Gastroesophageal sphincter (tissue), 4 donors: ENCODE measurements around the gene CACNA1A. TPM values are rescaled to one million over a fixed set of nuclear protein-coding genes. Genes with fewer than 3 reads are reported as not detected.

Source experiments
- ATAC-seq: fragments of 150-250 bp; one replicate; pipeline ENCODE4 v1.9.1; 2016; ENCODE audit warnings: mild to moderate bottlenecking, moderate library complexity
- H3K27ac ChIP-seq, 4 donors: fragments of 200-600 bp; sonication (generic) in 3 of 4; 1 replicate in 3 of 4; 2 replicates in 1 of 4; pipeline ENCODE4 v1.5.1; 2016 to 2019
- H3K27me3 ChIP-seq: fragments of 200-600 bp; sonication (generic); one replicate; pipeline ENCODE4 v1.5.1; 2019
- H3K36me3 ChIP-seq, 2 donors: fragments of 200-600 bp; sonication (generic); one replicate each; pipeline ENCODE4 v1.5.1; 2019; ENCODE audit warnings: control low read depth in 1 of 2
- H3K4me1 ChIP-seq, 3 donors: fragments of 200-600 bp; sonication (generic); 1 replicate in 2 of 3; 2 replicates in 1 of 3; pipeline ENCODE4 v1.5.1; 2016 to 2019; ENCODE audit warnings: control low read depth in 2 of 3
- H3K4me3 ChIP-seq, 2 donors: fragments of 200-600 bp; sonication (generic); one replicate each; pipeline ENCODE4 v1.5.1; 2019; ENCODE audit warnings: mild to moderate bottlenecking in 1 of 2, moderate library complexity in 1 of 2
- H3K9me3 ChIP-seq, 3 donors: fragments of 200-600 bp; sonication (generic); one replicate each; pipeline ENCODE4 v1.5.1; 2017 to 2019; ENCODE audit warnings: control low read depth in 2 of 3
- EP300 ChIP-seq: sonication (generic); formaldehyde crosslinking; IDR thresholded peaks from one replicate; pipeline ENCODE4 v1.6.1; 2017; ENCODE audit warnings: antibody characterized with exemption, mild to moderate bottlenecking
- POLR2A ChIP-seq, 2 donors: fragments of 450-650 bp; IDR thresholded peaks; one replicate each; pipeline ENCODE4 v1.6.1; 2017; ENCODE audit warnings: antibody characterized with exemption in 2 of 2, mild to moderate bottlenecking in 2 of 2, moderate library complexity in 1 of 2
- POLR2AphosphoS5 ChIP-seq: sonication (generic); formaldehyde crosslinking; IDR thresholded peaks from one replicate; pipeline ENCODE4 v1.6.1; 2017; ENCODE audit warnings: antibody characterized with exemption
- WGBS, 2 donors: methylation state at CpG; one replicate each; pipeline ENCODE4 v1.1.5; 2018; ENCODE audit warnings: low coverage in 1 of 2; 5-methylcytosine and 5-hydroxymethylcytosine counted together
- total RNA-seq, 4 donors: library from RNA; depleted of rRNA; stranded (reverse); fragments of >200 nt; gene quantifications; one replicate each; pipeline ENCODE4 v1.1.0, GENCODE V29; 2016
- TF ChIP-seq, protein P1 (sequence below), 4 experiments: fragments of 200-600 bp in 2 of 4; fragments of 450-650 bp in 2 of 4; sonication (generic) in 1 of 4; IDR thresholded peaks; one replicate each; pipeline ENCODE4 v1.5.1; 2017 to 2019; ENCODE audit warnings: antibody characterized with exemption in 4 of 4, mild to moderate bottlenecking in 2 of 4, moderate library complexity in 2 of 4

CACNA1A gene
- total RNA-seq, 4 donors from 2014 or later = 0.54 to 1.3 (median 0.93) TPM; not detected in 1

DNA sequence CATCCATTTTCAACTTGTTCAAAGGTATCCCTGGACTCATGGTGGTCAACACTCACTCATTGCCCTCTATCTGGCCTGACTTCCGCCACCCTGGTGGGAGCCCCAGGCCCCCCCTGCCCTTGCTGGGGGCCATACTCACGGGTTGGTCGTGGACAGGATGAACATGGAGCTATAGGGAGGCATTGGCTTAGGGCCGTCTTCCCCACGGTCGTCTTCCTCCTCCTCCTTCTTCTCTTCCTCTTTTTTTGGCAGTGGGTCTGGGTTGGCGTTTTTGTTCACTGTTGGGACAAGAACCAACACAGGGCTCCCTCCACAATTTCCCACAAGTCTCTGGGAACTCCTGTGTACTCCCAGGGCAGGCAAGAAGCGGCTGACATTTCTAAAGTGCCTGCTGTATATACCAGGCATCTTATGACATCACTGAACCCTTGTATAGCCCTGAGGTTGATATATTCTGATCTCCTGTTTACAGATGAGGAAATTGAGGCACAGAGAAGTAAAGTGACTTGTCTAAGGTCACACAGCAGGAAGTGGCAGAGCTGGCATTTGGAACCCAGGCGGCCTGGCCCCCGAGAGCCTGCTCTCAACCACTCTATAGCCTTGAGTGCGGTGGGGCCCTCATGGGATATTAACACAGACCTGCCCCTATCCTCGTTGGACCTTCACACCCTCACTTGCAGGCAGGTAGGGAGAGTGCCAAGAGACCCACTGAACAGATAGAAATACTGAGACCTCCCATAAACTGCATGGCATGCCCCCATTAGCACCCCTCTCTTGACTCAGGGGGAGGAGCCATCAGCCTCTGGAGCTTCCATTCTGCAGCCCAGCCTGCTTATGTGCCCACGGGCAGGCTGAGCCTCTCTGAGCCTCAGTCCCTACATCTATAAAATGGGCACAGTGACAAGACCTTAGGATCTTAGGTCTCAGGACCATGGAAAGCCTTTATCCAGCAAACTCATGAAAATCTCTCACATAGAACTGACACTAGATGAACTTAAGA lies 221.1 kb downstream of the CACNA1A start:
- TF ChIP-seq POLR2A (IDR thresholded peaks at IDR 0.05) (no peak), POLR2AphosphoS5 (no peak), EP300 (no peak)
- TF ChIP-seq, protein P1, sequence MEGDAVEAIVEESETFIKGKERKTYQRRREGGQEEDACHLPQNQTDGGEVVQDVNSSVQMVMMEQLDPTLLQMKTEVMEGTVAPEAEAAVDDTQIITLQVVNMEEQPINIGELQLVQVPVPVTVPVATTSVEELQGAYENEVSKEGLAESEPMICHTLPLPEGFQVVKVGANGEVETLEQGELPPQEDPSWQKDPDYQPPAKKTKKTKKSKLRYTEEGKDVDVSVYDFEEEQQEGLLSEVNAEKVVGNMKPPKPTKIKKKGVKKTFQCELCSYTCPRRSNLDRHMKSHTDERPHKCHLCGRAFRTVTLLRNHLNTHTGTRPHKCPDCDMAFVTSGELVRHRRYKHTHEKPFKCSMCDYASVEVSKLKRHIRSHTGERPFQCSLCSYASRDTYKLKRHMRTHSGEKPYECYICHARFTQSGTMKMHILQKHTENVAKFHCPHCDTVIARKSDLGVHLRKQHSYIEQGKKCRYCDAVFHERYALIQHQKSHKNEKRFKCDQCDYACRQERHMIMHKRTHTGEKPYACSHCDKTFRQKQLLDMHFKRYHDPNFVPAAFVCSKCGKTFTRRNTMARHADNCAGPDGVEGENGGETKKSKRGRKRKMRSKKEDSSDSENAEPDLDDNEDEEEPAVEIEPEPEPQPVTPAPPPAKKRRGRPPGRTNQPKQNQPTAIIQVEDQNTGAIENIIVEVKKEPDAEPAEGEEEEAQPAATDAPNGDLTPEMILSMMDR (IDR thresholded peaks at IDR 0.05) = no peak
- Histone ChIP-seq H3K9me3 (no peaks in the 10 kb centered on the region), H3K4me1 (no peaks in the 10 kb centered on the region), H3K36me3 (no peaks in the 10 kb centered on the region), H3K27me3 (peaks cover 28% of the 10 kb centered on the region), H3K27ac (no peak overlapping the region), H3K4me3 (no peak overlapping the region)
- WGBS, 2 donors = 18 to 44% methylated on average over 6 to 8 of the region's 13 CpGs
- no peak for ATAC-seq

DNA sequence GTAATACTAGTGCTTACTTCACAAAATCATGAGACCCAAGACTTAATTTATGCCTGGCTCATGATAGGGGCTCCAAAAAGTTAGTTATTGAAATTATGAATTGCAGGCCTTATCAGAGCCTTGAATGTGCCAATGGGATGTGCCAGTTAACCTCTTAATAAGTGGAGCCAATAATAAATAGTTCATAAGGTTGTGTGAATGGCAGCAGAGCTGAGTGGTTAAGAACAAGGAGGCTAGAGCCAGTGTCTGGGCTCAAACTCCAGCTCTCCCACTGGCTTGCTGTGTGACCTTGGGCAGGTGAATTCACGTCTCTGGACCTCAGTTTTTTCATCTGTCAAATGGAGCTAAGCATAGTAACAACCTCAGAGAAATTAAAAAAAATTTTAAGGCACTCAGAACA lies 222.4 kb downstream of the CACNA1A start:
- Histone ChIP-seq H3K4me1 (no peaks in the 10 kb centered on the region), H3K9me3 (no peaks in the 10 kb centered on the region), H3K36me3 (no peaks in the 10 kb centered on the region), H3K4me3 (no peak overlapping the region), H3K27ac (no peak overlapping the region), H3K27me3 (peaks cover 28% of the 10 kb centered on the region)
- WGBS, 2 donors = 18 to 43% methylated on average over 1 of the region's 1 CpG
- ATAC-seq = no peak
- TF ChIP-seq, protein P1 (IDR thresholded peaks at IDR 0.05) = no peak
- no peak for TF ChIP-seq POLR2AphosphoS5
- TF ChIP-seq EP300 = no peak
- TF ChIP-seq POLR2A (IDR thresholded peaks at IDR 0.05) = no peak

DNA sequence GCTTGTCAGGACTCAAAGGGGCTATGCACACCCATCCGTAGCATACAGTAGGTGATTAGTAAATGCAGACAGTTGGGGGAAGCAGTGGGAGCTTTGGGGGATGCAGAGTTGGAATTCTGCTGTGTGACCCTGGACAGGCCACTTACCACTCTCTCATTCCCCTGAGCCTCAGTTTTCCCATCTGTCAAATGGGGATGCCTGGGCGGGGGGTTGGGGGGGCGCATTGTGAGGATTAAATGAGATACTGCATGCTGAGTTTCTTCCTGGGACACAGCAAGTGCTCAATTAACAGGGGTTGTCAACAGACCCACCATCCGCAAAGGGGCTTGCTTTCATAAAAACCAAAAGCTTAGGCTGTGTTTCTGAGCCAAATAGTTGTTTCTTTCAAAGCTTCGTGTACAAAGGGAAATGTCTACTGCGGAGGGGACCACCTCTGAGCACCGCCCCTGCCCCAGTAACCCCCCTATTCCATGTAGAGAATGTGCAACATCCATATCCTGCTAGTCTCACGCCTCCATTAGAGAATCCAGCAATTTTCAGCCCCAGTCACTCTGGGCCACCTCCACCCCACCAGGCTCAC lies 223.7 kb downstream of the CACNA1A start:
- TF ChIP-seq, protein P1 (IDR thresholded peaks at IDR 0.05) = no peak
- TF ChIP-seq POLR2A (IDR thresholded peaks at IDR 0.05) = no peak
- no peak for TF ChIP-seq POLR2AphosphoS5
- no peak for TF ChIP-seq EP300
- ATAC-seq = no peak
- Histone ChIP-seq H3K4me1 (peaks cover 0 to under 1% (median 0%) of the 10 kb centered on the region in 3 donors), H3K27me3 (peaks cover 28% of the 10 kb centered on the region), H3K27ac (no peak overlapping the region), H3K36me3 (no peaks in the 10 kb centered on the region), H3K9me3 (no peaks in the 10 kb centered on the region), H3K4me3 (no peak overlapping the region)
- 72 to 81% methylated on average over 2 to 4 of the region's 8 CpGs for WGBS, 2 donors

DNA sequence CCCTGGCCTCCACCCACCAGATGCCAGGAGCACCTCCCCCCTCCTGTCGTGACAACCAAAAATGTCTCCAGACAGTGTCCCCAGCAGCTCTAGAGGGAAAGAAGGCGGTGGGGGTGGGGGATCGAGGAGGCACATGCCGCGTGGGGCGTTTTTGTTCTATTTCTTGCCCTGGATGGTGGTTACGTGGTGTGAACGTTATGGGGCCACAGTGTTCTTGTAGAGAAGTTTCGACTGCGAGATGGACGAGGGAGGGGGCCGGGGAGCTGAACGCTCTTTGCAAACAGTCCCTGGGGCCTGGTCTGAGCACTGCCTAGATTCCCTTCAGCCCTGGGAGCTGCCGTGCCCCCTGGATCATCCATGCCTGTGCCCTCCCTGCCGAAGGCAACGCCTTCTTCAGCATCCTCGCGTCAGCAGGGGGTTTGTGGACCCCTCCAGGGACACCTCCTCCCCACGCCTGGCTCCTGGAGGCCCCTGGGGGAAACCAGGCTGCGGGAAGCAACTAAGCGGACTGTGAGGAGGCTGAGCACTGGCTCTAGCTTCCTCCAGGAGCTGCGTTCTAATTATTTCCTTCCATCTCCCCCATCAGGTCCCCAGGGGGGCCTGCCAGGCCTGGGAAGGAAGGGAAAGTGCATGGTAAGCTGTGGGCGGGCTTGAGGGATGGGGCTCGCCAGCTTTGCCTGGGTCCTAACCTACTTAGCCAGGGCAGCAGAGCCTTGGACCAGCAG lies 224.6 kb downstream of the CACNA1A start:
- H3K4me3 ChIP-seq = no peak overlapping the region
- ATAC-seq = no peak
- peaks cover 31% of the 10 kb centered on the region for H3K27me3 ChIP-seq
- no peak overlapping the region for H3K27ac ChIP-seq
- WGBS, 2 donors = 42 to 63% methylated on average over 5 to 7 of the region's 24 CpGs
- H3K4me1 ChIP-seq = peaks cover 0 to 6% (median 0%) of the 10 kb centered on the region in 3 donors
- H3K9me3 ChIP-seq = no peaks in the 10 kb centered on the region
- H3K36me3 ChIP-seq = no peaks in the 10 kb centered on the region
- TF ChIP-seq POLR2A (IDR thresholded peaks at IDR 0.05) = no peak
- no peak for TF ChIP-seq EP300
- TF ChIP-seq, protein P1 (IDR thresholded peaks at IDR 0.05) = no peak
- TF ChIP-seq POLR2AphosphoS5 = no peak
